Spinal cord (tissue), 10 donors: ENCODE measurements around the gene ZNF516. TPM values are rescaled to one million over a fixed set of nuclear protein-coding genes. Genes with fewer than 3 reads are reported as not detected.
"Not testable (repeated sequence)": the region's sequence is repeated elsewhere in the genome, so short reads cannot be mapped to it uniquely, and the experiment has no call there.

ENCODE experiments used
- DNase-seq, 6 donors: peaks; one replicate each; pipeline versions ENCODE4 v3.0.0 to v3.0.0-alpha.2; 2013 to 2015; ENCODE audit warnings: low spot score in 6 of 6, low read depth in 4 of 6
- H3K27ac ChIP-seq: one replicate; pipeline ENCODE4 v1.5.1; 2013; ENCODE audit warnings: low read depth, low read length, control low read depth
- H3K27me3 ChIP-seq: one replicate; pipeline ENCODE4 v1.6.1; 2013; ENCODE audit warnings: low read length; ENCODE audit not compliant: control insufficient read depth, insufficient read depth
- H3K36me3 ChIP-seq: one replicate; pipeline ENCODE4 v1.6.1; 2013; ENCODE audit warnings: low read length; ENCODE audit not compliant: control insufficient read depth, insufficient read depth
- H3K4me1 ChIP-seq: one replicate; pipeline ENCODE4 v1.6.1; 2013; ENCODE audit warnings: low read length; ENCODE audit not compliant: control insufficient read depth, insufficient read depth
- H3K4me3 ChIP-seq: one replicate; pipeline ENCODE4 v1.5.1; 2013; ENCODE audit warnings: low read depth, low read length, control low read depth
- H3K9me3 ChIP-seq: one replicate; pipeline ENCODE4 v1.6.1; 2013; ENCODE audit warnings: low read length; ENCODE audit not compliant: control insufficient read depth, insufficient read depth
- WGBS: methylation state at CpG from one replicate; pipeline ENCODE4 v1.1.5; 2013; ENCODE audit warnings: missing lambda C conversion rate; ENCODE audit not compliant: insufficient coverage; 5-methylcytosine and 5-hydroxymethylcytosine counted together
- polyA plus RNA-seq, 2 donors: library from polyadenylated mRNA; unstranded; fragments of 120-200 nt; gene quantifications; one replicate each; pipeline ENCODE4 v1.2.1, GENCODE V29; 2013; ENCODE audit not compliant: insufficient read length in 2 of 2
- total RNA-seq, 2 donors: library from RNA; depleted of rRNA in 1 of 2; stranded (reverse); fragments of 120-200 nt in 1 of 2; fragments of >200 nt in 1 of 2; gene quantifications; one replicate each; pipeline versions ENCODE4 v1.2.3 to v1.2.4, GENCODE V29; 2013 to 2014
- donor health status: healthy.

Gene ZNF516
- total and polyA plus RNA-seq, 4 donors: 25.1 to 33.8 (median 28.0) TPM

- no peak for DNase-seq
- WGBS: 61% methylated on average over 14 of the region's 16 CpGs
- Histone ChIP-seq H3K27ac (peak overlapping the region; percentile 18), H3K9me3 (no peaks in the 10 kb centered on the region), H3K27me3 (no peaks in the 10 kb centered on the region), H3K4me1 (peaks cover 12% of the 10 kb centered on the region), H3K36me3 (no peaks in the 10 kb centered on the region), H3K4me3 (no peak overlapping the region)
These were observed 18.1 kb downstream of the ZNF516 start for GRCh38 chr18:76476665-76477561.

DNA sequence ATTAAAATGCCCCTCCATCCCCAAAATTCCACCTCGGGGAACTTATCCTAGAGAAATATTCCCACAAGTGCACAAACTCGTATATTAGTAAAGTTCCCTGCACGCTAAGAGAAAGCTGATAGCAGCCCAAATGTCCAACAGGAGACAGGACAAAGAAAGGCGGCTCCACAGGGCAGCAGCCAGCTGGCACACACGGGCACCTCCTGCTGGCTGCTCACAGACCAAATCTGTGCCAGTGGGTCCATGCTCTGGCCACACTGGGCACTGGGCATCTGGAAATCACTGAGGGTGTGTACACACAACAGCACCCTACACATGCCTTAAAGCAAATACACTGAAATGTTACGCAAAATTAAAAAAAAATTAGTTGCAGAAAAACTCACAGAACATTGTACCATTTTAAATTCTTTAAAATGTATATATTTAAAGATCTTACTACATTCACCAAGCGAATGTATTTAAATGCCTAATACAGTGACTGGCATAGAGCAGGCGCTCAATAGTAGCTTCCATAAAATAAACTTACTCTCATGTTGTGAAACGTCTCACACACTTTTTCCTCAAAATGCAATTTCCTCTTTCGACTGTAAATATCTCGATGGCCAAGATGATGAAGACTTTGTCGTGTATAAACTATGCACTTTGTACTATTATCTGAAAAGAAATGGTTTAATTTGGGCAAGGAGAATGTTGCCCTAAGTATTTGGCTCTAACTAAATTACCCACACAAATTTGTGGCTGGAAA lies 19.4 kb downstream of the ZNF516 start:
- no peaks in the 10 kb centered on the region for H3K9me3 ChIP-seq
- H3K4me3 ChIP-seq: no peak overlapping the region
- no peak overlapping the region for H3K27ac ChIP-seq
- peaks cover 13% of the 10 kb centered on the region for H3K4me1 ChIP-seq
- no peaks in the 10 kb centered on the region for H3K27me3 ChIP-seq
- DNase-seq: no peak
- H3K36me3 ChIP-seq: no peaks in the 10 kb centered on the region
- WGBS: 64% methylated on average over 7 of the region's 12 CpGs

- Histone ChIP-seq H3K27ac (no peak overlapping the region), H3K36me3 (no peaks in the 10 kb centered on the region), H3K4me1 (peaks cover 12% of the 10 kb centered on the region), H3K27me3 (no peaks in the 10 kb centered on the region), H3K4me3 (no peak overlapping the region), H3K9me3 (no peaks in the 10 kb centered on the region)
- WGBS: no CpG with 5 or more reads among the region's 1 CpG
- no peak for DNase-seq
These were observed 20.2 kb downstream of the ZNF516 start for GRCh38 chr18:76474824-76475223.

DNA sequence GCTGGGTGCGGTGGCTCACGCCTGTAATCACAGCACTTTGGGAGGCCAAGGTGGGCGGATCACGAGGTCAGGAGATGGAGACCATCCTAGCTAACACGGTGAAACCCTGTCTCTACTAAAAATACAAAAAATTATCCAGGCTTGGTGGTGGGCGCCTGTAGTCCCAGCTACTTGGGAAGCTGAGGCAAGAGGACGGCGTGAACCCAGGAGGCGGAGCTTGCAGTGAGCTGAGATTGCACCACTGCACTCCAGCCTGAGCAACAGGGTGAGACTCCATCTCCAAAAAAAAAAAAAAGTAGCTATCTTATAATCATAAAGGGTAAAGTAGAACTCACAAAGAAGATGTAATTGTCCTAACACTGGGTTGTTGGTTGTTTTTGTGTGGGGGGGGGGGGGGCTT lies 21.5 kb downstream of the ZNF516 start:
- not testable (repeated sequence) for H3K4me3 ChIP-seq, DNase-seq, H3K27me3 ChIP-seq, H3K9me3 ChIP-seq, H3K27ac ChIP-seq, H3K36me3 ChIP-seq, H3K4me1 ChIP-seq
- WGBS: no CpG with 5 or more reads among the region's 9 CpGs

- WGBS: no CpG with 5 or more reads among the region's 3 CpGs
- H3K4me1 ChIP-seq: peaks cover 9% of the 10 kb centered on the region
These were observed 22.2 kb downstream of the ZNF516 start for GRCh38 chr18:76472829-76473228.

DNA sequence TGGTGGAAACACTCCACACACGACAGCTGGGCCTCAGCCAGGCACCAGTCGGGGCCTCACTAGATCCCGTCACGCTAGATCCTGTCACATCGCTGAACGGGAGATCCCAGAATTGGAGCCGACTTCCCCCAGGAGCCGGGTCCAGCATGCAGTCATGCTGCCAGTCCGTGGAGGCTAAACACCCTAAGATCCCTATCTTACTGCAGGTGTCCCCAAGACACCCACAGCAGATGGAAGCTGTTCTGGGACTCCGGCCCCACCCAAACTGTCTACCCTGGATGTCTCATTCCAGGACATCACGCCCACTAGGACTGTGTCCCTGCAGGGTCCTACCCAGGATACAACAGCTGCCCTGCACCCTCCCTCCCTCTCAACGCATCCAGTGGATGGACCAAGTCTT lies 23.4 kb downstream of the ZNF516 start:
- Histone ChIP-seq H3K36me3 (peaks cover 3% of the 10 kb centered on the region), H3K4me1 (peaks cover 19% of the 10 kb centered on the region), H3K27ac (no peak overlapping the region), H3K4me3 (no peak overlapping the region), H3K9me3 (no peaks in the 10 kb centered on the region), H3K27me3 (no peaks in the 10 kb centered on the region)
- WGBS: 94% methylated on average over 11 of the region's 12 CpGs
- no peak for DNase-seq

More at GRCh38 chr18:76472829-76473228, 22.2 kb downstream of the ZNF516 start:
- no peak for DNase-seq
- Histone ChIP-seq H3K27me3 (no peaks in the 10 kb centered on the region), H3K4me3 (no peak overlapping the region), H3K36me3 (no peaks in the 10 kb centered on the region), H3K27ac (no peak overlapping the region), H3K9me3 (no peaks in the 10 kb centered on the region)

GRCh38 chr18:76468345-76469304 lies 26.4 kb downstream of the ZNF516 start:
- WGBS: 98% methylated on average over 8 of the region's 16 CpGs
- Histone ChIP-seq H3K36me3 (peaks cover 13% of the 10 kb centered on the region), H3K27me3 (no peaks in the 10 kb centered on the region), H3K9me3 (no peaks in the 10 kb centered on the region), H3K4me1 (peaks cover 23% of the 10 kb centered on the region), H3K4me3 (no peak overlapping the region), H3K27ac (no peak overlapping the region)
- no peak for DNase-seq

DNA sequence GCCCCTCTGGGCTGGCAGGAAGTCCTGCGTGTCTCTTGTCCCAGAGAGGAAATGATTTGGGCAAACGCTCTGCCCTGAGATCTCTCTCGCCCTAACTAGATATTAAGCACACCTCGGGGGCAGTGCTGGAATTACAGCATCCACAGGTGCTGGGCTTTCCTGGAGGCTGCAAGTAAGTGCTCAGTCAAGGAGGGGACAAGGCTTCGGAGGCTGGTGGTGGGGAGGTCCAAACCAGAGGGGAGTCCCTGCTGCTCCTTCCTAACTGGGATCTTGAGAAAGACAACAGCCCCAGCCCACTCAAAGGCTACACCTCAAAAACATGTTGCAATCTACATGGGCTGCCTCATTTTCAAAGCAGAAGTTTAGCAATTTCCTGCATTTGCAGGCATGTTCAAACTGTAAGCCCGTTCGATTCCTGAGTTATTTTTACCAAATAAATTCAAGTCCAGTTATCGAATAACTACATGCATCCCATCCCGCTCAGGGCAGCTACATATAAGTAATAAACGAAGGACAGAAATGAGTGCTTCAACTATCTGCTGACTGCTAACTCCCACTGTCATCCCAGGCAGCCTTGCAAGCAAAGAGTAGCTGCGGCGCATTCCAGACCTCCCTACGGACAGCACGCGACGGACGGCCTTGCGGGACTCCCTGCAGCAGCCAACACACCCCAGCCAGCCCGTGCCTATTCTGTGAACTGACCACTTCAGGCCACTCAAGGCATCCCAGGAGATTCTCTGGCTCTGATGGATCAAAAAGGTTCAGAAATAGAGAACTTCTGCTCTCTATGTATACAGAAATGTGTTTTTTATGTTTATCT lies 27.5 kb downstream of the ZNF516 start:
- peaks cover 17% of the 10 kb centered on the region for H3K36me3 ChIP-seq
- DNase-seq: no peak
- no peaks in the 10 kb centered on the region for H3K9me3 ChIP-seq
- no peaks in the 10 kb centered on the region for H3K27me3 ChIP-seq
- H3K4me3 ChIP-seq: no peak overlapping the region
- peaks cover 27% of the 10 kb centered on the region for H3K4me1 ChIP-seq
- WGBS: 58% methylated on average over 11 of the region's 19 CpGs
- no peak overlapping the region for H3K27ac ChIP-seq
